Adrenal gland (tissue), 12 donors: ENCODE data around the gene USE1. TPM values are rescaled to one million over a fixed set of nuclear protein-coding genes. Genes with fewer than 3 reads are reported as not detected.
"Not testable (repeated sequence)": the region's sequence is repeated elsewhere in the genome, so short reads cannot be mapped to it uniquely, and the experiment has no call there.

Experiments used
- DNase-seq, 7 donors: peaks; one replicate each; pipeline ENCODE4 v3.0.0-alpha.2; 2019 to 2020
- H3K27ac ChIP-seq, 5 donors: fragments of 200-600 bp; sonication (generic) in 4 of 5; 1 replicate in 3 of 5; 2 replicates in 2 of 5; pipeline versions ENCODE4 v1.5.1 to v1.8.0; 2016 to 2020; ENCODE audit warnings: mild to moderate bottlenecking in 1 of 5
- H3K27me3 ChIP-seq: fragments of 200-600 bp; 2 replicates; pipeline ENCODE4 v1.8.0; 2021
- H3K36me3 ChIP-seq, 2 donors: fragments of 200-600 bp; replicated peaks in 1 of 2; 1 replicate in 1 of 2; 2 replicates in 1 of 2; pipeline versions ENCODE4 v1.5.1 to v1.8.0; 2018 to 2022
- H3K4me1 ChIP-seq, 2 donors: fragments of 200-600 bp; replicated peaks in 1 of 2; 1 replicate in 1 of 2; 2 replicates in 1 of 2; pipeline versions ENCODE4 v1.5.1 to v1.8.0; 2018 to 2021
- H3K4me3 ChIP-seq, 4 donors: fragments of 200-600 bp; sonication (generic) in 3 of 4; one replicate each; pipeline ENCODE4 v1.5.1; 2016 to 2018
- H3K9me3 ChIP-seq, 3 donors: fragments of 200-600 bp; sonication (generic) in 1 of 3; replicated peaks in 1 of 3; 1 replicate in 2 of 3; 2 replicates in 1 of 3; pipeline versions ENCODE4 v1.5.1 to v1.8.0; 2016 to 2021
- CTCF ChIP-seq, 6 experiments: fragments of 450-650 bp in 4 of 6; fragments of 200-600 bp in 2 of 6; sonication (generic) in 1 of 6; IDR thresholded peaks; 1 replicate in 5 of 6; 2 replicates in 1 of 6; pipeline versions ENCODE4 v1.5.1 to v1.8.0; 2016 to 2021; ENCODE audit warnings: antibody characterized with exemption in 6 of 6, mild to moderate bottlenecking in 2 of 6, moderate library complexity in 1 of 6
- POLR2A ChIP-seq, 2 donors: fragments of 450-650 bp; IDR thresholded peaks; one replicate each; pipeline ENCODE4 v1.6.1; 2017; ENCODE audit warnings: antibody characterized with exemption in 2 of 2, mild to moderate bottlenecking in 2 of 2, moderate library complexity in 1 of 2
- WGBS, 4 donors: extraction: QIAGEN DNeasy Blood & Tissue Kit in 2 of 4; methylation state at CpG; one replicate each; pipeline versions ENCODE4 v1.1.5 to v1.1.7; 2013 to 2017; 5-methylcytosine and 5-hydroxymethylcytosine counted together
- intact Hi-C, 2 donors: fragments of 100-400 bp; cut with DNase I; formaldehyde crosslinking; loops; one replicate each; pipeline versions ENCODE4 v1.14.1 to v1.15.0; 2022 to 2023
- polyA plus RNA-seq, 3 donors: library from polyadenylated mRNA; stranded (reverse); fragments of 200-250 nt in 2 of 3; fragments of 350-450 nt in 1 of 3; fragmentation: Illumina TruSeq in 1 of 3; extraction: RNeasy Lipid Tissue Mini Kit (QIAGEN cat#74804) in 1 of 3; gene quantifications; one replicate each; pipeline ENCODE4 v1.2.3, GENCODE V29; 2013 to 2014
- total RNA-seq, 9 donors: library from RNA; depleted of rRNA in 4 of 9; stranded (reverse); fragments of >200 nt in 4 of 9; fragments of 120-200 nt in 1 of 9; fragmentation: NEBNext Ultra II Directional in 1 of 9; extraction: Animal tissue kit (Norgen Biotek cat#: 25700) in 1 of 9; gene quantifications; one replicate each; pipeline versions ENCODE4 v1.1.0 to v1.2.4, GENCODE V29; 2013 to 2023
- donor health status: healthy with polysubstance abuse.
- donor health status: Bipolar disorder and iron deficiency.
- donor health status: DM: yes; HTN: yes; CAD: no.
- donor health status: DM: no; HTN: no; CAD: no.
- donor health status: DM: no; HTN: no; CAD: no.
- donor health status: DM: yes; HTN: yes; CAD: no.

The USE1 gene
- total and polyA plus RNA-seq, 12 donors, result 23.7 to 87.8 (median 44.7) TPM

- Histone ChIP-seq H3K27ac (no peak overlapping the region), H3K4me3 (no peak overlapping the region), H3K9me3 (no peaks in the 10 kb centered on the region), H3K36me3 (peaks cover 0 to 53% of the 10 kb centered on the region in 2 donors), H3K4me1 (no peaks in the 10 kb centered on the region), H3K27me3 (no peaks in the 10 kb centered on the region)
- intact Hi-C loops, result no loop called here
- TF ChIP-seq POLR2A (IDR thresholded peaks at IDR 0.05), result no peak
- no peak for TF ChIP-seq CTCF (IDR thresholded peaks at IDR 0.05)
- no peak for DNase-seq
- WGBS, 4 donors, result 81 to 88% (median 85%) methylated on average over 6 to 14 of the region's 14 CpGs
These were observed 31.8 kb upstream of the USE1 start for GRCh38 chr19:17183271-17183761.

GRCh38 chr19:17183858-17184321 lies 31.3 kb upstream of the USE1 start:
- WGBS, 4 donors, result 67 to 74% (median 70%) methylated on average over 9 to 11 of the region's 11 CpGs
- H3K27ac ChIP-seq, result peak overlapping the region in 1 of 5 donors; percentile 41
- intact Hi-C loops, result no loop called here
- TF ChIP-seq POLR2A (IDR thresholded peaks at IDR 0.05) (no peak), CTCF (IDR thresholded peaks at IDR 0.05) (no peak)
- no peaks in the 10 kb centered on the region for H3K9me3 ChIP-seq
- H3K27me3 ChIP-seq, result no peaks in the 10 kb centered on the region
- H3K4me3 ChIP-seq, result no peak overlapping the region
- DNase-seq, result no peak
- no peaks in the 10 kb centered on the region for H3K4me1 ChIP-seq
- H3K36me3 ChIP-seq, result peaks cover 0 to 54% of the 10 kb centered on the region in 2 donors

- no peaks in the 10 kb centered on the region for H3K27me3 ChIP-seq
- no peak overlapping the region for H3K4me3 ChIP-seq
- 82 to 91% (median 88%) methylated on average over 3 to 12 of the region's 12 CpGs for WGBS, 4 donors
- H3K9me3 ChIP-seq, result no peaks in the 10 kb centered on the region
- no peak for DNase-seq
- intact Hi-C loops, result no loop called here
- peaks cover 0 to 59% of the 10 kb centered on the region in 2 donors for H3K36me3 ChIP-seq
- no peaks in the 10 kb centered on the region for H3K4me1 ChIP-seq
- TF ChIP-seq POLR2A (IDR thresholded peaks at IDR 0.05) (no peak), CTCF (IDR thresholded peaks at IDR 0.05) (no peak)
- H3K27ac ChIP-seq, result peak overlapping the region in 1 of 5 donors; percentile 41
These were observed 30.8 kb upstream of the USE1 start for GRCh38 chr19:17184371-17184841.

GRCh38 chr19:17185590-17185989 lies 29.6 kb upstream of the USE1 start:
- intact Hi-C loops, result no loop called here
- WGBS, 4 donors, result 70 to 94% (median 90%) methylated on average over 6 to 8 of the region's 8 CpGs
- Histone ChIP-seq H3K4me1 (no peaks in the 10 kb centered on the region), H3K9me3 (no peaks in the 10 kb centered on the region), H3K27me3 (no peaks in the 10 kb centered on the region), H3K36me3 (peaks cover 0 to 66% of the 10 kb centered on the region in 2 donors), H3K4me3 (no peak overlapping the region), H3K27ac (no peak overlapping the region)
- TF ChIP-seq POLR2A (IDR thresholded peaks at IDR 0.05), result no peak
- TF ChIP-seq CTCF (IDR thresholded peaks at IDR 0.05), result no peak
- DNase-seq, result no peak

- H3K27ac ChIP-seq, H3K27me3 ChIP-seq, H3K9me3 ChIP-seq, H3K4me1 ChIP-seq, intact Hi-C loops, DNase-seq, H3K4me3 ChIP-seq: not testable (repeated sequence)
- 79 to 98% (median 90%) methylated on average over 6 of the region's 6 CpGs for WGBS, 4 donors
- H3K36me3 ChIP-seq, result peaks cover 0 to 80% of the 10 kb centered on the region in 2 donors
These were observed 23.4 kb upstream of the USE1 start for GRCh38 chr19:17191736-17192135.
